OCI-LY3 (cell line): ENCODE results near the gene KCNQ1.

Experiments used
- EZH2phosphoT487 ChIP-seq: fragments of 200-600 bp; shearing (Covaris generic); IDR thresholded peaks from 2 replicates; pipeline ENCODE4 v1.6.1; 2018; ENCODE audit warnings: antibody characterized with exemption, mixed run types, low read depth
- TF ChIP-seq, protein P1 (sequence below): fragments of 200-600, 300-600 bp; sonication (generic); IDR thresholded peaks from 2 replicates; pipeline ENCODE4 v1.5.1; 2014; ENCODE audit warnings: antibody characterized with exemption, low read length, low read depth

DNA sequence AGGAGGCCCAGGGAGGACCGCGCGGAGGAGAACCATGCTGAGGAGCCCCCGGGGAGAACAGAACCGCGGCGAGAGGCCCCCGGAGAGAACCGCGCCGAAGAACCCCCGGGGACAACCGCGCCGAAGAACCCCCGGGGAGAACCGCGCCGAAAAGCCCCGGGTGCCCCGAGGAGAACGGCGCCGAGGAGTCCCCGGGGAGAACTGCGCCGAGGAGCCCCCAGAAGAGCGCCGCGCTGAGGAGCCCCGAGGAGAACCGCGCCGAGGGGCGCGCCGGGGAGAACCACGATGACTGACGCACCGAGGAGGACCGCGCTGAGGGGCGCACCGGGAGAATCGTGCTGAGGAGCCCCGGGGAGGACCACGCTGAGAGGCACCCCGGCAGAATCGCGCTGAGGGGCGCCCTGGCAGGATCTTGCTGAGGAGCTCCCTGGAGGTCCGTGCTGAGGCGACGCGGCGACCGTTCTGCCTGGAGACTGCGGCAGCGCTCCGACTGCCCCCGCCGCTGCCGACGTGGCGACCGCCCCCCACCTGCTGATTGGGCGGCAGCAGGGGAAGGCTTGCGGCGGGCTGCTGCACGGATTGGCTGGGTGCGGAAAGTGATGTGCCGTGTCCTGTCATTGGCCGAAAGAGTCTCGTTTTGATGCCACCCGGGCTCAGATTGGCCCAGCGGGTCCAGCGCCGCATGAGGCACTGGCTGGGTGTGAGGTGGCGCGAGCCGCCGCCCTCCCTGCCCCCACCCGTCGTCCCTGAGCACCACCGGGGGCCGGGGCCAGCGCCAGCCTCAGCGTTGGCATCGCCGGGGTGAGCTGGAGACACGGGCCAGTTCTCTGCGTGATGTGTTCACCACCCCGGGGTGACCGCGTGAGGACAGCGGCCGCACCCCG is 255.0 kb downstream of the KCNQ1 start, which contains the start of gene KCNQ1OT1:
- TF ChIP-seq, protein P1, sequence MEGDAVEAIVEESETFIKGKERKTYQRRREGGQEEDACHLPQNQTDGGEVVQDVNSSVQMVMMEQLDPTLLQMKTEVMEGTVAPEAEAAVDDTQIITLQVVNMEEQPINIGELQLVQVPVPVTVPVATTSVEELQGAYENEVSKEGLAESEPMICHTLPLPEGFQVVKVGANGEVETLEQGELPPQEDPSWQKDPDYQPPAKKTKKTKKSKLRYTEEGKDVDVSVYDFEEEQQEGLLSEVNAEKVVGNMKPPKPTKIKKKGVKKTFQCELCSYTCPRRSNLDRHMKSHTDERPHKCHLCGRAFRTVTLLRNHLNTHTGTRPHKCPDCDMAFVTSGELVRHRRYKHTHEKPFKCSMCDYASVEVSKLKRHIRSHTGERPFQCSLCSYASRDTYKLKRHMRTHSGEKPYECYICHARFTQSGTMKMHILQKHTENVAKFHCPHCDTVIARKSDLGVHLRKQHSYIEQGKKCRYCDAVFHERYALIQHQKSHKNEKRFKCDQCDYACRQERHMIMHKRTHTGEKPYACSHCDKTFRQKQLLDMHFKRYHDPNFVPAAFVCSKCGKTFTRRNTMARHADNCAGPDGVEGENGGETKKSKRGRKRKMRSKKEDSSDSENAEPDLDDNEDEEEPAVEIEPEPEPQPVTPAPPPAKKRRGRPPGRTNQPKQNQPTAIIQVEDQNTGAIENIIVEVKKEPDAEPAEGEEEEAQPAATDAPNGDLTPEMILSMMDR, result no peak; the same call in 1 of the 2 replicates
- TF ChIP-seq EZH2phosphoT487, result no peak
